Measurements from ENCODE around the gene SPOUT1.
"Not testable (repeated sequence)": the region's sequence is repeated elsewhere in the genome, so short reads cannot be mapped to it uniquely, and the experiment has no call there.

The SPOUT1 gene

GRCh38 chr9:128802482-128802881 is 27.1 kb downstream of the SPOUT1 start:
- no peaks in the 10 kb centered on the region for H3K4me1 ChIP-seq (ENCODE audit: control insufficient read depth, low read depth, low read length)
- H3K9ac ChIP-seq (ENCODE audit: low read length): no peak overlapping the region
- H3K36me3 ChIP-seq (ENCODE audit: control insufficient read depth, low read depth, low read length): peaks cover 49% of the 10 kb centered on the region
- H3K4me3 ChIP-seq (ENCODE audit: low read length): no peak overlapping the region
- H3K27ac ChIP-seq (ENCODE audit: low read length): no peak overlapping the region
- H3K27me3 ChIP-seq (ENCODE audit: control insufficient read depth, insufficient read depth, low read length): no peaks in the 10 kb centered on the region
- no peaks in the 10 kb centered on the region for H3K9me3 ChIP-seq (ENCODE audit: control insufficient read depth, low read depth, low read length)

DNA sequence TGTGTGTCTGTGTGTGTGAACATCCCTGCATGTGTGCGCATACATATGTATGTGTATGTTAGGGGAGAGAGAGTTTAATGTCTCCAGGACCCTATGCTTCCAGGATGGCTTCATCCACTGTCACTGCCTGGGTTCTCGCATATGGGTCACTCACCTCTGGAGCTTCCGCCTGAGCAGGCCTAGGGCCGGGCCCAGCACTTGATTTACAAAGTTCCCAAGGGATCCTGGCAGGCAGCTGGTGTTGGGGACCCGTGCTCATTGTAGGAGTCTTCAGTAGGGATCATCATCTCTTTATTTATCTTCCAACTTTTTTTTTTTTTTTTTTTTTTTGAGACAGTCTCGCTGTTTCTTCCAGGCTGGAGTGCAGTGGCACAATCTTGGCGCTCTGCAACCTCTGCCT is 29.5 kb downstream of the SPOUT1 start:
- Histone ChIP-seq H3K4me3 (ENCODE audit: low read length) (no peak overlapping the region), H3K9me3 (ENCODE audit: control insufficient read depth, low read depth, low read length) (no peaks in the 10 kb centered on the region), H3K4me1 (ENCODE audit: control insufficient read depth, low read depth, low read length) (no peaks in the 10 kb centered on the region), H3K36me3 (ENCODE audit: control insufficient read depth, low read depth, low read length) (peaks cover 43% of the 10 kb centered on the region), H3K9ac (ENCODE audit: low read length) (no peak overlapping the region), H3K27me3 (ENCODE audit: control insufficient read depth, insufficient read depth, low read length) (no peaks in the 10 kb centered on the region), H3K27ac (ENCODE audit: low read length) (no peak overlapping the region)

DNA sequence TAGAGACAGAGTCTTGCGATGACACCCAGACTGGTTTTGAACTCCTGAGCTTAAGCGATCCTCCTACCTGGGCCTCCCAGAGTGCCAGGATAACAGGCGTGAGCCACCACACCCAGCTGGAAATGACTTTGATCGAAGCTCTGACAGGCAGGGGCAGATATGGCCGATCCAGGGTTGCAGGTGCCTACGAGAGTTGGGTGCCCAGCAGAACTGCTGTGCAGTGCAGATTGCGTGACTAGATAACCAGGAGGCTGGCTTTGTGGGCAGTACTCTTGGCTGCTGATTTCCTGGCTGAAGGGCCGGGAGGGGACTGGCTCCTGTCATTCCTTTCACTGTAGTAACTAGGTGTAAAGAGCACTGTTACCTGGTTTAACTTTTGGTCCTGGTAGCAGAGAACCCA is 30.7 kb downstream of the SPOUT1 start:
- Histone ChIP-seq H3K4me3 (ENCODE audit: low read length) (no peak overlapping the region), H3K9me3 (ENCODE audit: control insufficient read depth, low read depth, low read length) (no peaks in the 10 kb centered on the region), H3K36me3 (ENCODE audit: control insufficient read depth, low read depth, low read length) (peaks cover 41% of the 10 kb centered on the region), H3K27me3 (ENCODE audit: control insufficient read depth, insufficient read depth, low read length) (no peaks in the 10 kb centered on the region), H3K27ac (ENCODE audit: low read length) (no peak overlapping the region), H3K4me1 (ENCODE audit: control insufficient read depth, low read depth, low read length) (no peaks in the 10 kb centered on the region), H3K9ac (ENCODE audit: low read length) (no peak overlapping the region)

DNA sequence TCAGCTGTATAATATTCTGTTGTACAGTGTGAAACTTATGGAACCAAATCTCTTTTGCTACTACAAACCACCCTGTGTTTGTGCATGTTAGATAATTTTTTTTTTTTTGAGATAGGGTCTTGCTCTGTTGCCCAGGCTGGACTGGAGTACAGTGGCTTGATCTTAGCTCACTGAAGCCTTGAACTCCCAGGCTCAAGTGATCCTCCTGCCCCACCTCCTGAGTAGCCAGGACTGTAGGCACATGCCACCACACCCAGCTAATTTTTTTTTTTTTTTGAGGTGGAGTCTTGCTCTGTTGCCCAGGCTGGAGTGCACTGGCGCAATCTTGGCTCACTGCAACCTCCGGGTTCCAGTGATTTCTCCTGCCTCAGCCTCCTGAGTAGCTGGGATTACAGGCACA is 34.6 kb downstream of the SPOUT1 start:
- not testable (repeated sequence) for H3K4me3 ChIP-seq (ENCODE audit: low read length)
- H3K36me3 ChIP-seq (ENCODE audit: control insufficient read depth, low read depth, low read length): peaks cover 45% of the 10 kb centered on the region

DNA sequence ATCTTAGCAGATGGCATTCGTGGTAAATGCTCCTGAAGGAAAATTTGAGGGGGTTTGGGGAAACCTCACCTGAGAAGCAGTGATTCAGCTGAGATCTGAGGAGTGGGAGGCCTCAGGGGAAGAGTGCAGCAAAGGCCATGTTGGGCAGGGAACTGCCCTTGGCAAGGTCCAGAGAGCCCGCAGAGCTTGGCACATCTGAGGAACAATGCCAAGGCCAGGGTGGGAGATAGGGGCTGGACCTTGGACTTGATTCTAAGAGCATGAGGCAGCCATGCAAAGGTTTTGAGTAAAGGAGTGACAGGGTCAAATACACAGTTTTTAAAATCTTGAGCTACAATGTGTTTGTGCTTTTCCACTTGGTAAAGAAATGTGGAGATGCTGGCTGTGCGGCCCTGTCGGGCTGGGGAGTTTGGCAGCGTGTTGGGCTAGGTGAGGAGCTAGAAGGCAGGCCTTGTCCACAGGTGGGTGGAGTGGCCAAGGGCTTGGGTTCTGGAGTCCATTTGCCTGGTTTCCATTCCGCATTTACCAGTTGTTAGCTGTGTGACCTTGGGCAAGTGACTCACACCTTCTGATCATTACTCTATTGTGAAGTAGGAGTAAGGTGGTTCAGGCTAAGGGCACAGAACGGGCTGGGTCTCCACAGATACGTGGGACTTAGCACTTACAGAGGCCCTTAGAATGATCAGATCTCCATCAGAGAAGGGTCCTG is 36.5 kb downstream of the SPOUT1 start:
- Histone ChIP-seq H3K27me3 (ENCODE audit: control insufficient read depth, insufficient read depth, low read length) (no peaks in the 10 kb centered on the region), H3K4me1 (ENCODE audit: control insufficient read depth, low read depth, low read length) (no peaks in the 10 kb centered on the region), H3K36me3 (ENCODE audit: control insufficient read depth, low read depth, low read length) (peaks cover 32% of the 10 kb centered on the region), H3K27ac (ENCODE audit: low read length) (no peak overlapping the region), H3K9me3 (ENCODE audit: control insufficient read depth, low read depth, low read length) (no peaks in the 10 kb centered on the region), H3K4me3 (ENCODE audit: low read length) (no peak overlapping the region), H3K9ac (ENCODE audit: low read length) (no peak overlapping the region)

More for the DNA sequence above, 34.6 kb downstream of the SPOUT1 start:
- not testable (repeated sequence) for H3K4me1 ChIP-seq (ENCODE audit: control insufficient read depth, low read depth, low read length); H3K9me3 ChIP-seq (ENCODE audit: control insufficient read depth, low read depth, low read length); H3K27ac ChIP-seq (ENCODE audit: low read length); H3K9ac ChIP-seq (ENCODE audit: low read length); H3K27me3 ChIP-seq (ENCODE audit: control insufficient read depth, insufficient read depth, low read length)

- Histone ChIP-seq H3K4me3 (ENCODE audit: low read length) (no peak overlapping the region), H3K9me3 (ENCODE audit: control insufficient read depth, low read depth, low read length) (no peaks in the 10 kb centered on the region), H3K27me3 (ENCODE audit: control insufficient read depth, insufficient read depth, low read length) (no peaks in the 10 kb centered on the region), H3K4me1 (ENCODE audit: control insufficient read depth, low read depth, low read length) (peaks cover 4% of the 10 kb centered on the region), H3K9ac (ENCODE audit: low read length) (no peak overlapping the region), H3K27ac (ENCODE audit: low read length) (no peak overlapping the region), H3K36me3 (ENCODE audit: control insufficient read depth, low read depth, low read length) (peaks cover 26% of the 10 kb centered on the region)
Observed at GRCh38 chr9:128792134-128792533, 37.5 kb downstream of the SPOUT1 start.

GRCh38 chr9:128790536-128790935 is 39.1 kb downstream of the SPOUT1 start:
- no peak overlapping the region for H3K27ac ChIP-seq (ENCODE audit: low read length)
- H3K9me3 ChIP-seq (ENCODE audit: control insufficient read depth, low read depth, low read length): no peaks in the 10 kb centered on the region
- H3K4me3 ChIP-seq (ENCODE audit: low read length): no peak overlapping the region
- H3K27me3 ChIP-seq (ENCODE audit: control insufficient read depth, insufficient read depth, low read length): no peaks in the 10 kb centered on the region
- peaks cover 4% of the 10 kb centered on the region for H3K4me1 ChIP-seq (ENCODE audit: control insufficient read depth, low read depth, low read length)
- H3K36me3 ChIP-seq (ENCODE audit: control insufficient read depth, low read depth, low read length): peaks cover 25% of the 10 kb centered on the region
- no peak overlapping the region for H3K9ac ChIP-seq (ENCODE audit: low read length)

DNA sequence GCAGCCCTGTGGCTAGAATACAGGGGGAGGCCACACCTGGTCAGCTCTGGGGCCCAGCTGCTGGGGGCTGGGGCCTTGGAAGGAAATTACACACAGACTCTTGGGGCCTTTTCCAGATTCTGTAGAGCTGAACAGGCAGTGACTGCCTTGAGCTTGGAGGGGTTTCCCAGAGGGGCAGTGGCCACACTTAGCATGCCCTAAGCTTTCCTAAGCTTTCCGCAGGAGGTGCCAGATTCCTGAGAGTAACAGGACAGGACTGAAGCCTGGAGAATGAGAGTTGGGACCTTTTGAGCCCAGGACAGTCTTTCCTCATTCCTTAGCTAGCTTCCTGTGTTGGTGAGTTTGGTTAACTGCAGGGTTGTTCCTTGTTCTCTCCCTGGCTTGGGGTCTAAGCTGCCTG is 41.1 kb downstream of the SPOUT1 start:
- H3K9ac ChIP-seq (ENCODE audit: low read length): no peak overlapping the region
- no peaks in the 10 kb centered on the region for H3K27me3 ChIP-seq (ENCODE audit: control insufficient read depth, insufficient read depth, low read length)
- peaks cover 19% of the 10 kb centered on the region for H3K36me3 ChIP-seq (ENCODE audit: control insufficient read depth, low read depth, low read length)
- H3K4me1 ChIP-seq (ENCODE audit: control insufficient read depth, low read depth, low read length): peaks cover 4% of the 10 kb centered on the region
- H3K4me3 ChIP-seq (ENCODE audit: low read length): peak overlapping the region; percentile 87
- H3K27ac ChIP-seq (ENCODE audit: low read length): no peak overlapping the region
- H3K9me3 ChIP-seq (ENCODE audit: control insufficient read depth, low read depth, low read length): no peaks in the 10 kb centered on the region

GRCh38 chr9:128787659-128788058 is 41.9 kb downstream of the SPOUT1 start:
- Histone ChIP-seq H3K4me3 (ENCODE audit: low read length) (peak overlapping the region; percentile 87), H3K27ac (ENCODE audit: low read length) (no peak overlapping the region), H3K4me1 (ENCODE audit: control insufficient read depth, low read depth, low read length) (peaks cover 4% of the 10 kb centered on the region), H3K27me3 (ENCODE audit: control insufficient read depth, insufficient read depth, low read length) (no peaks in the 10 kb centered on the region), H3K36me3 (ENCODE audit: control insufficient read depth, low read depth, low read length) (peaks cover 15% of the 10 kb centered on the region), H3K9me3 (ENCODE audit: control insufficient read depth, low read depth, low read length) (no peaks in the 10 kb centered on the region), H3K9ac (ENCODE audit: low read length) (peak overlapping the region; percentile 74)

- Histone ChIP-seq H3K36me3 (ENCODE audit: control insufficient read depth, low read depth, low read length) (peaks cover 8% of the 10 kb centered on the region), H3K27me3 (ENCODE audit: control insufficient read depth, insufficient read depth, low read length) (no peaks in the 10 kb centered on the region), H3K9me3 (ENCODE audit: control insufficient read depth, low read depth, low read length) (no peaks in the 10 kb centered on the region), H3K4me1 (ENCODE audit: control insufficient read depth, low read depth, low read length) (peaks cover 4% of the 10 kb centered on the region), H3K9ac (ENCODE audit: low read length) (peak within 1 kb of the TSS; percentile 74), H3K27ac (ENCODE audit: low read length) (no peak within 1 kb of the TSS), H3K4me3 (ENCODE audit: low read length) (peak within 1 kb of the TSS; percentile 87)
Observed at GRCh38 chr9:128786681-128787601, 42.7 kb downstream of the SPOUT1 start, which contains the start of gene TBC1D13. TBC1D13 (plus strand) TSS chr9:128787253; CDS start chr9:128787354, 101 bp downstream.

GRCh38 chr9:128785427-128785826 is 44.2 kb downstream of the SPOUT1 start:
- Histone ChIP-seq H3K9ac (ENCODE audit: low read length) (no peak overlapping the region), H3K27me3 (ENCODE audit: control insufficient read depth, insufficient read depth, low read length) (no peaks in the 10 kb centered on the region), H3K4me3 (ENCODE audit: low read length) (no peak overlapping the region), H3K4me1 (ENCODE audit: control insufficient read depth, low read depth, low read length) (peaks cover 4% of the 10 kb centered on the region), H3K27ac (ENCODE audit: low read length) (no peak overlapping the region), H3K36me3 (ENCODE audit: control insufficient read depth, low read depth, low read length) (no peaks in the 10 kb centered on the region), H3K9me3 (ENCODE audit: control insufficient read depth, low read depth, low read length) (no peaks in the 10 kb centered on the region)
